GM21723 (cell line): ENCODE data around the gene KCNJ11.
A peak's percentile ranks its signal among the peaks of the same experiment; 100 is the strongest.

Source experiments
- ATAC-seq: cut with Tn5 transposase; IDR thresholded peaks from one replicate; pipeline ENCODE4 v1.9.1; 2021; ENCODE audit warnings: mild to moderate bottlenecking, moderate library complexity; ENCODE audit not compliant: unreplicated experiment

The KCNJ11 gene

GRCh38 chr11:17369094-17369493 is 19.4 kb downstream of the KCNJ11 start:
- ATAC-seq = no peak

GRCh38 chr11:17368551-17368950 is 19.9 kb downstream of the KCNJ11 start:
- no peak for ATAC-seq

- ATAC-seq = no peak
Observed at GRCh38 chr11:17366495-17366894, 22.0 kb downstream of the KCNJ11 start.

- peak; percentile 46 for ATAC-seq
Observed at GRCh38 chr11:17354601-17354991, 33.9 kb downstream of the KCNJ11 start.

- no peak for ATAC-seq
Observed at GRCh38 chr11:17353821-17354600, 34.4 kb downstream of the KCNJ11 start.

- peak; percentile 43 for ATAC-seq
Observed at GRCh38 chr11:17352950-17353820, 35.3 kb downstream of the KCNJ11 start.

- no peak for ATAC-seq
Observed at GRCh38 chr11:17351510-17352176, 36.8 kb downstream of the KCNJ11 start, which contains the start of gene NCR3LG1. Gene NCR3LG1 (plus strand): TSS chr11:17351800. CDS start chr11:17351970, 170 bp downstream.

GRCh38 chr11:17351172-17351509 is 37.3 kb downstream of the KCNJ11 start:
- no peak for ATAC-seq

GRCh38 chr11:17350455-17351171 is 37.8 kb downstream of the KCNJ11 start:
- no peak for ATAC-seq

- ATAC-seq = no peak
Observed at GRCh38 chr11:17347676-17348075, 40.8 kb downstream of the KCNJ11 start.

- no peak for ATAC-seq
Observed at GRCh38 chr11:17343907-17344306, 44.6 kb downstream of the KCNJ11 start.

- ATAC-seq = no peak
Observed at GRCh38 chr11:17343257-17343656, 45.2 kb downstream of the KCNJ11 start.
